Ramos (cell line): ENCODE measurements around the gene ATP6V0E1.
"Not testable (repeated sequence)": the region's sequence is repeated elsewhere in the genome, so short reads cannot be mapped to it uniquely, and the experiment has no call there.

Source experiments
- in situ Hi-C: fragments of 300-500 bp; cut with MboI; formaldehyde crosslinking; loops from one replicate; pipeline ENCODE4 v1.14.3; 2022; ENCODE audit warnings: low sequenced_read_pairs; ENCODE audit not compliant: unreplicated experiment

ATP6V0E1 gene

DNA sequence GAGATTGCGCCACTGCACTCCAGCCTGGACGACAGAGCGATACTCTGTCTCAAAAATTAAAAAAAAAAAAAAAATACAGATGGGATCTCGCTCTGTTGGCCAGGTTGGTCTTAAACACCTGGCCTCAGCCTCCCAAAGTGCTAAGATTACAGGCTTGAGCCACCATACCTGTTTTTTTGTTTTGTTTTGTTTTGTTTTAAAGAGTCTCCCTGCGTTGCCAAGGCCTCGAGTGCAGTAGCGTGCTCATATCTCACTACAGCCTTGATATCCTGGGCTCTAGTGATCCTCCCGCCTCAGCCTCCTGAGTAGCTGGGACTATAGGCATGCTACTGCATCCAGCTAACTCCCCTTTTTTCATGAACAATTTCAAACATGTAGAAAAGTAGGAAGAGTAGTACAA lies 7.2 kb downstream of the ATP6V0E1 start:
- in situ Hi-C loops, result no loop called here

DNA sequence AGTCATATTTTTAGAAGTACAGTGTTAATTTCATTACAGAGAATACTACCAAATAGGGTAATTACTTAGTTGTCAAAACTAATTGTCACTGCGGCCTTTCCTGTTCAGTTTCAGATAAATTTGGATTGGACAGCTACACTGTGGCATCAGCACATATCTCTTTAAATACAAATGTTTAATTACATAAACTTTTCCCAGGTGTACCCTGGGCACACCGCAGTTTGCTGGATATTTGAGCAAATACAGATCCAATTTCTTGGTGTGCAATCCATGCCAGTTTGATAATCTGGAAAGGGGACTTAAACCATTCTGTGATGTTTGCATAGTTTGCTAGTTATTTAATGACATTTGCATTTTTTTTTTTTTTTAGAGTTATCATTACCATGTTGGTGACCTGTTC lies 10.8 kb downstream of the ATP6V0E1 start:
- in situ Hi-C loops, result no loop called here

DNA sequence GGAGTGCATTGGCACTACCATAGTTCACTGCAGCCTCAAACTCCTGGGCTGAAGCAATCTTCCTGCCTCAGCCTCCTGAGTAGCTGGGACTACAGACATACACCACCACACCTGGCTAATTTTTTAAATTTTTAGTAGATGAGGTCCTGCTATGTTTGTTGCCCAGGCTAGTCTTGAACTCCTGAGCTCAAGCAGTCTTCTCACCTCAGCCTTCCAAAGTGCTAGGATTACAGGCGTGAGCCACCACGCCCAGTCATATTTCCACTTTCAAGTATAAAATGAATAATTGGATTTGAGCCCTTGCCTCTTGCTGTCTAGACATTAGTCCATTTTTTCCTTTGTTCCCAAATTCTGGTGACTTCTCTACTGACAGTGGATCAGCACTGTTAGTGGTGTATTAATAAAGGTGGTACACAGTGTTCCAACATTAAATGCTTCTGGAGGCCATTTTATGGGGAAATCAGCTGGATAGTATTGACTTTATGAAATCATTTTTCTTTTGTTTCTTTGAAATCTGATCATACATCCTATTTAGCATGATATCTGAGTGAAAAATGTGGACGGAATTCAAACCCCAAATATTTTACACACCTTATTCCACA lies 15.9 kb downstream of the ATP6V0E1 start:
- in situ Hi-C loops, result no loop called here

DNA sequence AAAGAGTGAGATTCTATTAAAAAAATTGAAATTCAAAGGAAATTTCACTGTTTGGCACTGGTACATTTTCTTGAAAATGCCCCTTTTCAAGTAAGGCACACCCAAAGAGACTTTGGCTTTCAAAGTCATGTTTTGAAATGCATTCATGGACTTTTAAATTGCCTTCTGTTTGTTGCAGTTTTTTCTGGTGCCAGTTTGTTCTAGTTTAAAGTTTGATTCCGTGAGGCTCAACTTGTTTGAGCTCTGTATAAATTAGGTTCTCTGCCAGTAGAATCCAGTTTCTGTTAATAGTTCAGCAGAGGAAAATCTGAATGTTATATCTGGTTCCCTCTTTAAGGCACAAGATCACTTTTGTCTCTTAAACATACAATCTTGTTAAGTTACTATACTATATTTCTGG lies 16.4 kb downstream of the ATP6V0E1 start:
- in situ Hi-C loops, result no loop called here

DNA sequence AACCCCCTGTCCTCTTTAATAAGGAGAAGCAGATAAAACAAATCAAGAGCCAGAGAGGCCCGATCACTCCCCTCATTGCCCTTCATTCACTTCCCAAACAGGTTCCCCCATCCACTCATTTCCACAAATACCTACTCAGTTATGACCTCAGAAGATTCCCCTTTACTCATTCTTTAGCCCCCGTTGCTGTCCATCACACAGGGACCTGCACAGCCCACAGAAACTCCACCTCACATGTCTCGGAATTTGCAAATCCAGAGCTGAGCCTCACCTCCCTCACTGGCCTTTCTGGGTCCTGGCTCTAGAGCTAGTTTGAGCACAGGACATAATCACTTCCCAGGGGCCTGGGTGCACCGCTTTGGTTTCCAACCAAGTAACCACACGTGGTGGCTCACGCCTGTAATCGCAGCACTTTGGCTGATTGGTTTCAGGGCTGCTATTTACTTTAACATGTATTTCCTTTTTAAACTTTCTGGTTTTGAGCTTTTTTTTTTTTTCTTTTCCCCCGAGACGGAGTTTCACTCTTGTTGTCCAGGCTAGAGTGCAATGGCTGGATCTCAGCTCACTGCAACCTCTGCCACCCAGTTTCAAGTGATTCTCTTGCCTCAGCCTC lies 17.8 kb downstream of the ATP6V0E1 start:
- in situ Hi-C loops, result no loop called here

DNA sequence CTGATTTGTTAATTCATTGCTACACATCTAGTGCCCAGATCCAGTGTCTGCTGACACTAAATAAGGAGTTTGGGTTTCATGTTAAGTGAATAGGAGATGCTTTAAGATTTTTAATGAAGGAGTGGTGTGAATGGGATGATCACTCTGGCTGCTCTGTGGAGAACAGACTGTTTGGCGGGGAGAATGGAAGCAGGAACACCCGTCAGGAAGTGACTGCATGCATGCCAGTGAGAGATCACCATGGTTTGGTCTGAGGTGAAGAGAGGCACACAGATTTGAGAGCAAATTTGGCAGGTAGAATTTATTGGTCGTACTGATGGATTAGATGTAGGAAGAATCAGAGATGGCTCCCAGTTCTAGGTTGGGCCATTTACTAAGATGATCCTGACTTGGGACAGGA lies 19.8 kb downstream of the ATP6V0E1 start:
- in situ Hi-C loops, result no loop called here

DNA sequence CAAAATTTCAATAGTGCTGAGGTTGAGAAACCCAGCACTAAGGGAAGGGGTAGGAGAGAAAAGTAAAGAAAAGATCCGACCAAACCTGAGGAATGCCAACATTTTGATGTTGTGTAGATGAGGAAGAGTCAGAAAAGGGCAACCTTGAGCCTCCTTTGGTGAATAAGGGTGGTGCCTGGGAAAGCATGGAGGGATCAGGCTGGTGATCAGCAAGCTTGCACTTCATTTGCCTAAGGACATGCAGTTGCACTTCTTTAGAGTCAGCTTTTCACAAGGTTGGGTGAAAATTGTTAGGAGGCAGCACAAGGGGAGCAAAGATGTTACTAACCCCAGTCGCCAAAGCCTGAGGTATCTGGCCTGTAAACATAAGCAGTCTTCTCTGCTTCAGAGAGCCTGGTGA lies 20.4 kb downstream of the ATP6V0E1 start:
- in situ Hi-C loops, result no loop called here

DNA sequence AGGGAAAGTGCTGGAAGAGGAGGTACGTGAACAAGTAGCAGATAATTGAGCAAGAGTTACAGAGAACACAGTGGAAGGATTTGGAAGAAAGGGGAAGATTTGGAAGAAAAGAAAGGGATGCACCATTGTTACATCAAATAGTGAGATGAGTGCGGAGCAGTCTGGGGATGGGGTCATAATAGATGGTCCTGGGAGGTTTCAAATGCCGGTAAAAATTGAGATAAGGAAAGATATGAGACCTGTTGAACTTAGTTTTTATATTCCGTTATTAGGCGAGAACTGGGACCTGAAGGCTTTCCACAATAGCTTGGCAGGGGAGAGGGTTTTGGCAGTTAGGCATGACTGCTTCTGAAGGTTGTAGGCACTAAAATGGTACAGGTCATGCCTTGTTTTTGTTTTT lies 20.9 kb downstream of the ATP6V0E1 start:
- in situ Hi-C loops, result no loop called here

DNA sequence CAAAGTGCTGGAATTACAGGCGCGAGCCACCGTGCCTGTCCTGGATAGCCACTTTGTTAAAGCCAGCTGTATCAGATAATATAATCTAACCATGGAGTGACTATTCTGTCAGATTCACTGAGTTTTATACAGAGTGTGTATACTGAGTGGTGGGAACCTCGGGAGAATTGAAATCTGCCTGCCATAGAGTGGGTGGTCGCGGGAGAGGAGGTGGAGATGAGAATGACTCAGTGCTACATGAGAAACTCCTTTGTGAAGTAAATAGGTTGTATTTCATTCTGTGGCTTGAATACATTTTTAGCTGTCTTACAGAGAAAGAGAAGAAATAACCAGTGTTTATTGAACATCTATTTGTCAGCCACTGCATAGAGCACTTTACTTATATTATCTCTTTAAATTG lies 26.4 kb downstream of the ATP6V0E1 start:
- in situ Hi-C loops, result no loop called here

DNA sequence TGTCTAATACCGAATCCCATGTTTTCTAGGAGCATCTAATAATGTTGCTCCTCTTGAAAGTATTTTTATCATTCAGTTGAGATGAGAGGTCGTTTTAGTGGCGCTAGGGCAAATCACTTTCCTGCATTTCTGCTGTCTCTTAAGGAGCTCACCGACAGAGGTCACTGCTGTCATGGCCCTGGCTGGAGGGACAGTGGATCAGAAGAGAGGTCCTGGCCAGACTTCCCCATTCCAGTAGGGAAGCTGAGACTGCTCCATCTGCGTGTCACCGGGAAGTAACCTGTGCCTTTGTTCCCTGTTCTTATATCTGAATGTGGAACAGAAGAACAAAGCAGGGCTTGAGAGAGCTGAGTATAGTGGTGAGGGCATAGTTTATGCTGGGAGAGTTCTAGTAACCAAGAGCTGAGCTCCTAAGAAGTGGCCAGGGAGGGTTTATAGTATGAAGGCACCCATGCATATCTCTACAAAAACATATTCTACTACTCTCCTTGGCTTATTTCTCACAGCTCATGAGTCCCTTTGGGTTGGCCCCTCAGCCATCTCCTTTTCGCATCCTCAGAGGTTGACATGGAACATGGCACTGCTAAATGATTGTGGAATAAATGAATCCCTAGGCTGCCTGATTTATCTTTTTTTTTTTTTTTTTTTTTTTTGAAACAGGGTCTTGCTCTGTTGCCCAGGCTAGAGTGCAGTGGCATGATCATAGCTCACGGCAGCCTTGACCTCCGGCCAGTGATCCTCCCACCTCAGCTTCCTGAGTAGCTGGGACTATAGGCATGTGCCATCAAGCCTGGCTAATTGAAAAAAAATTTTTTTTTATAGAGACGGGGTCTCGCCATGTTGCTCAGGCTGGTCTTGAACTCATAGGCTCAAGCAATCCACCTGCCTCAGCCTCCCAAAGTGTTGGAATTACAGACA lies 27.2 kb downstream of the ATP6V0E1 start:
- in situ Hi-C loops, result no loop called here

DNA sequence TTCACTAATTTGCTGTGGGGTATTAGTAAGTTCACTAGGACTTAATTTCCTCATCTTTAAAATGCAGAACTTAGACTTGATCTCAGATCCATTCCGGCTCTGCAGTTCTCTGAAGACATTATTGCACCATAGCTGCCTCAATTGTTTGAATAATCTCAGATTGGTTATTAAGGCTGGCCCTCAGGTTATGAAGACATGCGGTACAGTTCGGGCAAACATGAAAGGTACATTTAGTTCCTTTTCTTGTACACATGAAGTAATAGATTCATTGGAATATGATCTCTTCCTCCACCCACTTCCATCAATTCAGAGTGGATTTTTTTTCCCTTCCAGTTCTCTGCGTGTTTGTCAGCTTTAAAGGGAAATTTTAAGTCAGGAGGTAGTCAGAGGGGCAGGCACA lies 28.0 kb downstream of the ATP6V0E1 start:
- in situ Hi-C loops, result no loop called here

DNA sequence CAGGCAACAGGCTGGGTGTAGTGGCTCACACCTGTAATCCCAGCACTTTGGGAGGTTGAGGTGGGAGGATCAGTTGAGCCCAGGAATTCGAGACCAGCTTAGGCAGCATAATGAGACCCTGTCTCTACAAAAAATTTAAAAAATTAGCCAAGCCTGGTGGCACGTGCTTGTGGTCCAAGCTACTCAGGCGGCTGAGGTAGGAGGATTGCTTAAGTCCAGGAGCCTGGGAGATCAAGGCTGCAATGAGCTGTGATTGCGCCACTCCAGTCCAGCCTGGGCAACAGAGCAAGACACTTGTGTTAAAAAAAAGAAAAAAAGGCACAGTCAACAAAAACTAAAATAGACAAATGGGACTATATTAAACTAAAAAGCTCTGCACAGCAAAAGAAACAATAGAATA lies 29.3 kb downstream of the ATP6V0E1 start:
- in situ Hi-C loops, result no loop called here

DNA sequence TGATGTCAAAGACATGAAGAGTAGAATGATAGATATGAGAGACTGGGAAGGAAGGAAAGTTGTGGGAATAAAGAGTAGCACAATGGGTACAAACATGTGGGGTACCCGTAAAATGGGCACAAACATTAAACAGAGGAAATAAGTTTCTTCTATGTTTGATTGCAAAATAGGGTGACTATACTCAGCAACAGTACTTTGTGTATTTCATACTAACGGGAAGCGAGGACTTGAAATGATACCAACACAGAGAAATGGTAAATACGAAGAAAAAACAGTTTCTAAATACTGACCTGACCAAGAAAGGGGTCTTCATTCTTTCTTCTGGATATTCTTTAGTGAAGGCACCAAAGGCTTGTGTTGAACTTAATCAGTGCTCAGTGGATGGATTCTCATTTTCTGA lies 31.1 kb downstream of the ATP6V0E1 start:
- in situ Hi-C loops, result no loop called here

DNA sequence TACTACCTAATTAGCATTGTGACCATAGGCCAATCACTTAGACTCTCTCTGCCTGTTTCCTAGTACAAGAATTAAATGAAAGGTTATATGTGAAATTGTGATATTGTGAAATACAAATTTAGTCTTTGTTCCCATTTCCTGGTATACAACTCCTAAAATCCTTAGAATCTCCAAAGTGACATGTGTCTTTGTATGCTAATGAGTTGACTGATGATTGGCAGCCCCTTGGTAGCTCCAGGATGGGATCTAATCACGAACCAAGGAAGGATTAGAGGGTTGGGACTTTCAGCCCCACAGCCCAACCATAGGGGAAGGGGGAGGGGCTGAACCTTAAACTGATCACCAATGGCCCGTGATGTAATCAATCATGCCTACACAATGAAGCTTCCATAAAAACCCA lies 31.6 kb downstream of the ATP6V0E1 start:
- in situ Hi-C loops, result no loop called here

DNA sequence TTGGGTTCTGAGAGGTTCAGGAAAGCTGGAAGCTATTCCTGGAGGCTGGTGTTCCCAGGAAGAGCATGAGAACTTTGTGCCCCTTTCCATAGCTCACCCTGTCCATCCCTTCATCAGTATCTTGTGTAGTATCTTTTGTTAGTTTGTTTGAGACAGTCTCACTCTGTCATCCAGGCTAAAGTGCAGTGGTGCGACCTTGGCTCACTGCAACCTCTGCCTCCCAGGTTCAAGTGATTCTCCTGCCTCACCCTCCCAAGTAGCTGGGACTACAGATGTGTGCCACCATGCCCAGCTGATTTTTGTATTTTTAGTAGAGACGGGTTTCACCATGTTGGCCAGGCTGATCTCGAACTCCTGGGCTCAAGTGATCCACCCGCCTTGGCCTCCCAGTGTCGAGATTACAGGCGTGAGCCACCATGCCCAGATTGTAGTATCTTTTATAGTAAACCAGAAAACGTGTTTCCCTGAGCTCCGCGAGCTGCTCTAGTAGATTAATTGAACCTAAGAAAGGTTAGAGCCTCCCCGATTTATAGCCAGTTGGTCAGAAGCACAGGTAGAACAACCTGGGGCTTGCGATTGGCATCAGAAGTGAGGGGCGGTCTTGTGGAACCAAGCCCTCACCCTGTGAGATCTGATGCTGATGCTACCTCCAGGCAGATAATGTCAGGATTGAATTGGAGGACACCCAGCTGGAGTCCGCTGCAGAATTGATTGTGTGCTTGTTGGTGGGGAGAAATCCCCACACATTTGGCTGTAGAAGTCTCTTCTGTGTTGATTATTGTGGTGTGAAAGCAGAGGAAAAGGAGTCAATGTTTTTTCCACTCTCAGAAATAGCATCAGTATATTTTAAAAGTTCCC lies 32.3 kb downstream of the ATP6V0E1 start:
- in situ Hi-C loops, result no loop called here

DNA sequence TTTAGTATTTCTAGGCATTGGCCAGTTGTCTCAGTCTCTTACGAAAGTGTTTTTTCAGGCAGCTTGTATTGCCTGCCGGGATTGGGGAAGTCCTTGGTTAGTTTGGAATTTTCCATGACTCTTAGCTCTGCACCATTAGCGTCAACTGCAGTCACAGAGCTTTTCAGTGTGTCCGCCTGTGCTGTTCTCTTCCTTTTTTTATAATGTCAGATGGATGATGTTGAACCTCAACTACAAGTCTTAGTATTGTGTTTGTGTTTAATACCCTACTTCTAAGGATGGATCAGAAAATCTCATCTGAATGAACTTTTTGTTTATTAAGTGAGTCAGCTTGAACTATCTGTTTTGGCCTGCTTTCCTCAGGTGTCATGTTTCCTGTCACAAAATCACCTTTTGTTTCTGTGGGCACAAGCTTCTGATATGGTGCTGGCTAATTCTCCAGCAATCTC lies 33.1 kb downstream of the ATP6V0E1 start:
- in situ Hi-C loops, result no loop called here

DNA sequence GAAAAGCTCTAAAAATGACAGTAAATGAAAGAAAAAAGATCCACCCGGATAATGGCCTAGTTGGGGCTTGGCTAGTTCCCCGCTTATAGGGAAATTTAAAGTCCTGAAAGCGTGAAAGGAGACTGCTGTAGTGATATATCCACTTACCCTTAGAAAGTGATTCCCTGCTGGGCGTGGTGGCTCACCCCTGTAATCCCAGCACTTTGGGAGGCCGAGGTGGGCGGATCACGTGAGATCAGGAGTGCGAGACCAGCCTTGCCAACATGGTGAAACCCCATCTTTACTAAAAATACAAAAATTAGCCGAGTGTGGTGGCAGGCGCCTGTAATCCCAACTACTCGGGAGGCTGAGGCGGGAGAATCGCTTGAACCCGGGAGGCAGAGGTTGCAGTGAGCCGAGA lies 33.5 kb downstream of the ATP6V0E1 start:
- in situ Hi-C loops, result not testable (repeated sequence)

DNA sequence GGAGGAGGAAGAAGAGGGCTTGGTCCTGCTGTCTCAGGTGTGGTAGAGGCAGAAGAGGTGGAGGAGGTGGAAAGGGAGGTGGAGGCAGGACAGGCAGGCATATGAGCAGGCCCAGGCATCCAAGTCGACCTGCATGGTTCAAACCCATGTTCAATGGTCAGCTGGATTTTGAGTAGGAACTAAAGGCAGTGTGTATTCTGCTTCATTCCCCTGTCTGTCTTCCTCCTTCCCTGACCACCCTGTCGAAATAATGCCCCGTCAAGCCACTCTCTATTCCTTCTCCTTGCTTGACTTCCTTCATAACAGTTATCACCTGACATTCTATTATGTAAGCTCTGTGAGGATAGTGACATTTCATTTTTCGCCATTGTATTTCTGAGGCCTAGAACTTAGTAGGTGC lies 34.8 kb downstream of the ATP6V0E1 start:
- in situ Hi-C loops, result no loop called here

DNA sequence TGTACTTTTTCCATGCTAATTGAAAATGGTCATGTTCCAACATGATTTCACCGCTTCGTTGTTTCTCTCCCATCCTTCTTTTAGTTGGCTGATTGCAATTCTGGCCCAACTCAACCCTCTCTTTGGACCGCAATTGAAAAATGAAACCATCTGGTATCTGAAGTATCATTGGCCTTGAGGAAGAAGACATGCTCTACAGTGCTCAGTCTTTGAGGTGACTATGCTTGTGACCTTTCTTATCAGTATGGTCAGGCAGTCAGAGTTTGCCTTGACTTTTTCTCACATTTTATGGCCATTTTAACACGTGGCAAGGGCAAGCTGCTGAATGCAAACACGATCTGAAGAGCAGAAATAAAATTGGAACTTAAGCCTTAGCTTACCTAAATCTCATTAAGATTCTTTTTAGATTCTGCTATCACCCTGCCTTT lies 36.6 kb downstream of the ATP6V0E1 start:
- in situ Hi-C loops, result no loop called here

DNA sequence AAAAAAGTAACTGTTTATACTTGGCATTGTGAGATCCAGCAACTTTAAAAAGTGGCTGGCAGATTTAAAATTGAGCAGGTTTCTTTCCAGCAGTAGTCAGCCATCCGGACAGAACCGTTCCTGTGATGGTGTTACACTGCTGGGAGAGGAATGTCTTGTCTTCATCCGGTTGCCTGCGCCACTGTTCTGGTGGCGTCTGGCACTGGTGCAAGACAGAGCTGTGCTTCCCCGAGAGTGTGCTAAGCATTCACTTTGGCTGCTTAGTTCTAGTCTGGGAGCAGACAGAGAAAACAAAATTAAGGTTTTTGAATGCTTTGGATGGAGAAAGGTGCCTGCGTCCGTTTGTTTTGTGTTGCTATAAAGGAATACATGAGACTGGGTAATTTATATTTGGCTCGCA lies 37.1 kb downstream of the ATP6V0E1 start:
- in situ Hi-C loops, result no loop called here
